HG03135 (cell line): Measurements from ENCODE around the gene REM1.
"Not testable (repeated sequence)": the region's sequence is repeated elsewhere in the genome, so short reads cannot be mapped to it uniquely, and the experiment has no call there.

ENCODE experiments used
- ATAC-seq: cut with Tn5 transposase; IDR thresholded peaks from one replicate; pipeline ENCODE4 v1.9.1; 2021; ENCODE audit warnings: mild to moderate bottlenecking, moderate library complexity; ENCODE audit not compliant: unreplicated experiment

REM1 gene

GRCh38 chr20:31484001-31484400, 8.9 kb downstream of the REM1 start:
- no peak for ATAC-seq

GRCh38 chr20:31485450-31486339, 10.6 kb downstream of the REM1 start:
- no peak for ATAC-seq

DNA sequence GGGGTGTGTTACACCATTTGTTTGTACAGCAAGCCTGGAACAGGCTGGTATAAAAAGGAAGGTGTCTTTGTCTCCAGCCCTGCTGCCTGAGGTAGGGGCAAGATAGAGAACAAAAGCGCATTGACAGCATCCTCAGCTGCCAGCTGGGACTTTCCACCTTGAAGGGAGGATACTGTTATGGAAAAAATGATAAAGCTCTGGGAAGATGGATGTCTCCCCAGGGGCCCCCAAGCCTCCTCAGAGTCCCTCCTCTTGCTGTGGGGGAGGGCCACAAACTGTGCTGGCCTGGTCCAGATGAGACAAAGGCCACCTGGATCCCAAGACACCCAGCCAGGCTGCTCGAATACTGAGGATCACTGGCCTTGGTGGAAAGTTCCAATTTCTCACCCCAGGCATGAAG, 13.0 kb downstream of the REM1 start:
- no peak for ATAC-seq

GRCh38 chr20:31489152-31489551, 14.1 kb downstream of the REM1 start:
- no peak for ATAC-seq

- no peak for ATAC-seq
These were observed 15.7 kb downstream of the REM1 start for GRCh38 chr20:31490752-31491151.

DNA sequence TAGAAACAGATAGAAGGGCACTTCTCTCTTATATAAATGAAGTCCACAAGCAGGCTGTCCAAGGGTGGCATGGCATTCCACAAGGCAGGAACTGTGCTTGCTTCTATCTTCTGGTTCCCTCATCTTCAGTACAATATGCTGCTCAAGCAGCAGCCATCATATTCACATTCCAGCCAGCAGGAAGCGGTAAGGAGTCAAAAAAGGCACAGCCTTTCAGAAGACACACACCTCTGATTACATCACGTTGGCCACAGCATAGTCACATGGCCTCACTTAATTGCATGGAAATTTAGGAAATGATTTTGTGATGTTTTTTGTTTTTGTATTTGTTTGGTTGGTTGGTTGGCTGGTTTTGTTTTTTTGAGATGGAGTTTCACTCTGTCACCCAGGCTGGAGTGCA, 19.0 kb downstream of the REM1 start:
- ATAC-seq, result no peak

DNA sequence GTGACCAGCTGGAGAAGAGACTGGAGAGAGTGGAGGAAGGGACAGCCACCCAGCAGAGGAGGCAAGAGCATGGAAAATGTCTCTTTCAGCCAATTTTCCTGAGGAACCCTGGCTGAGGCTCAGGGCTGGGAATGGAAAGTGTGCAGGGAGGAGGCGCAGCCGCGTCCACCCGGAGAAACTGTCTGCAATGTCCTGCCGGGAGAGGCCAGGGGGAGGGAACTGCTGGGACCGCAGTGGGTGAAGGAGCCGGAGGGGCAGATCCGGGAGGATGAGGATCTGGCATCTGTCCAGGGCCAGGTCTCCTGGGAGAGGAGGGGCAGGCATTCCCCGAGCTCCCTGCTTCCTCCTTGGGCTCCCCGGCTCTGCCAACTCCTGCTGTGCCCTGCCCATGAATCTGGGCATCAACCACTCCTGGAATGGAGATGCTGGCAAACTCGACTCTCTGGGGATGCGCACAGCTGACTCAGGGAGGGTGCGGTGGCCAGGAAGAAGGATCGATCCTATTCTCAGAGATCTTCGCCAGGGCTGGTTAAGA, 21.7 kb downstream of the REM1 start:
- ATAC-seq, result no peak

GRCh38 chr20:31497838-31498540, 22.9 kb downstream of the REM1 start:
- ATAC-seq, result no peak

DNA sequence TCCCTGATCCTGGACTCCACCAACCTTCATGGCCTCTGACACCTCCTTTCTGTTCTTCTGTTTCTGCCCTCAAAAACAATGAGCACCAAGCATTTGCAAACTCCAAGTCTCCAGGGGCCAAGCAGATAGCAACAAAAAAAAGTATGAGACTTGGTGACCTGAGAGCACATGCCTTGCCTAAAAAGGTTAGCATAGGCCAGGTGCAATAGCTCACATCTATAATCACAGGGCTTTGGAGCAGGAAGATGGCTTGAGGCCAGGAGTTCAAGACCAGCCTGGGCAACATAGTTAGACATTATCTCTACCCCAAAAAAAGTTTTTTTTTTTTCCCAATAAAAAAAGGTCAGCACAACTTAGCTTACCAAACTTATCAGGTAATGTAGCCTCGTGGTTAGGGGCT, 25.4 kb downstream of the REM1 start:
- ATAC-seq, result no peak

GRCh38 chr20:31502884-31503673, 28.0 kb downstream of the REM1 start:
- ATAC-seq, result peak; percentile 88

DNA sequence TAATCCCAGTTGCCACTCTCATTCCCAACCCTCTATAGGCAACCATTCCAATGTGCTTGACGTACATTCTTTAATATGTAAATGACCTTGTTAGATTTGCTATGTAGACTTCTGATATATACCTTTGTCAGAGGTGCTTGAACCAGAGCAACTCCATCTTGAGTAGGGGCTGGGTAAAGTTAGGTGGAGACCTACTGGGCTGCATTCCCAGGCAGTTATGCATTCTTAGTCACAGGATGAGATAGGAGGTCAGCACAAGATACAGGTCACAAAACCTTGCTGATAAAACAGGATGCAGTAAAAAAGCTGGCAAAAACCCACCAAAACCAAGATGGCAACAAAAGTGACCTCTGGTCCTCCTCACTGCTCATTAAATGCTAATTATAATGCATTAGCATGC, 30.8 kb downstream of the REM1 start:
- ATAC-seq, result no peak

DNA sequence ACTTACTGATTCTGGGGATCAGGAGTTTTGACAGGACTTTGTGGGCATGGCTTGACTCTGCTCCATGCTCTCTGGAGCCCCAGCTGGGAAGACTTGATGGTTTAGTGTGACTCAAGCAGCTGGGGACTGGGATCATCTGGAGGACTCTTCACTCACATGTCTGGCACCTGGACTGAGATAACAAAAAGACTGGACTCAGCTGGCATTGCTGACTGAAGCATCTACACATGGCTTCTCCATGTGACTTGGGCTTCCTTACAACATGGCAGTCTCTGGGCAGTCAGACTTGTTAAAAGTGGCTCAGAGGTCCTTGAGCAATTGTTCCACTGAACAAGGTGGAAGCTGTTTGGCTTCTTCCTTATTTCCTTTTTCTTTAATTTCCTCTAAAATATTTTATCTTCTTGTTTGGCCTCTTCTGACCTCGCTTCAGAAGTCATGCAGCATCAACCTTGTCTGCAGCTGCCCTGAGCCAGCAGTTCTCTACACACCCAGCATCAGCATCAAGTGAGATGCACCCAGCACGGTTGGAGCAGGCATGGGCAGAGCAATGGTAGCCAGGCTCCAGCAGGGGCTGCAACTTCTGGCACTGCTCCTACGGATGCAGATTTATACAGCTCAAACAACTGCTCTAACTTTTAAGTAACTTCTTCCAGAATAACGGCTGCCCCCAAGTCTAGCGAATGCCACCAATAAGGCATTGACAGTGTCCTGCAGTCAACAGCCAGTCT, 33.6 kb downstream of the REM1 start:
- ATAC-seq, result no peak

DNA sequence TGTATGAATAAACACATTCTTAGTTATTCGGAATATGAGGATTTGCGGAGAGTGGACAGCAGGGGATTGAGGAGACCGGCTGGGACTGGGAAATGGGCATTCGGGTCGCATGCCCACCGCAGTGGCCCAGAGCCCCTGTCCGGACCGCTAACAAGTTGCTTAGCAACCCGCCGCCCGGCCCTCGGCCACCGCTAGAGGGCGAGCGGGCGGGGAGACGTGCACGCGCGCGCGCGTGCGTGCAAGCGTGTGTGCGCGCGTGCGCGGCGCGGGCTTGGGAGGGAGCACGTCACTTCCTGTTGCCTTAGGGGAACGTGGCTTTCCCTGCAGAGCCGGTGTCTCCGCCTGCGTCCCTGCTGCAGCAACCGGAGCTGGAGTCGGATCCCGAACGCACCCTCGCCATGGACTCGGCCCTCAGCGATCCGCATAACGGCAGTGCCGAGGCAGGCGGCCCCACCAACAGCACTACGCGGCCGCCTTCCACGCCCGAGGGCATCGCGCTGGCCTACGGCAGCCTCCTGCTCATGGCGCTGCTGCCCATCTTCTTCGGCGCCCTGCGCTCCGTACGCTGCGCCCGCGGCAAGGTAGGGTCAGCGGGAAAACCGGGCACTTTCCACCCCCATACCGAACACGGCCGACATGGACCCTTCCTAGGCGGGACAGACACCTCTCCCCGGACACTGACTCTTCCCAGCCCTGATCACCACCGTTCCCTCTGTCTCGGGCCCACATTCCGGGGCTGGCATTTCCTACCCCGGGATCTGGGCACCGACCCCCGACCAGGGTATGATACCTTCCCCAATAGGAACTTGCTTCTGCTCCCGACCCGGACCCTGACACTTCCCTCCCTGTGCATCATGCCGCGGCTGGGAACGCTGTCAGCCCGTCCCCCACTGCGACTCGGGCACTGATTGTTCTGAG, 39.3 kb downstream of the REM1 start, which contains the start of gene HM13:
HM13 (plus strand) TSS at position 289 of the 918 bp plus-strand sequence; CDS start at position 399, 110 bp downstream.
- ATAC-seq, result peak; percentile 85

DNA sequence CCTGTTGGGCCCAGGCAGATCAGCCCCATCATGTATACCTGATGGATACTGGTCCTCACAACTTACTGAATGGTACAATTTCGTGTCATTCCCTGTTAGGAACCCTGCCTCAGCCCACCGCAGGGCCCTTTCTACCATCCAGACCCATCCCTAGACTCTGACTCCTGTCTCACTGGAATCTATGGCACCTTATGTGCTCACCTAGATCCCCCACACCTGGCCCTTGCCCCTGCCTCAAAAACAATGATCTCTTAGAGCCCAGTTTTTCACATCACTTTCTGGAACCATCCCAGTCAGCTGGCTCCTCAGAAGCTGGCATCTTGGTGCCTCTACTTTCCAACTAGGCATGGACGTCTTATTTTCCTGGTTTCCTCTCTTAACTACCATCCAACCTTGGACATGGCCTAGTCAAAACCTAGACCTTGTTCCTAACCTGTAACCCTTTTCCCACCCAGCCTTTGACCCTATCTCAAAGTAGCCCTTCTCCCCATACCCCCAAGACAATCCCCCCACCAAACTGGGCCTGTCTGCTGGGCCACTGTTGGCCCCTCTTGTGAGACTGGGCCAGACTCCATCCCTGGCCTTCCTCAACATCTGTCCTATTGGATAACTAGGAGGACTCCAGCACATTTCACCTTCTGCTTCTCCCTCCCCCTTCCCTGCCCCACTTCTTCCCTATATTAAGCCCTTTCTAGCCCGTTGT, 40.1 kb downstream of the REM1 start:
- ATAC-seq, result no peak

- ATAC-seq, result no peak
These were observed 40.7 kb downstream of the REM1 start for GRCh38 chr20:31515775-31516107.

DNA sequence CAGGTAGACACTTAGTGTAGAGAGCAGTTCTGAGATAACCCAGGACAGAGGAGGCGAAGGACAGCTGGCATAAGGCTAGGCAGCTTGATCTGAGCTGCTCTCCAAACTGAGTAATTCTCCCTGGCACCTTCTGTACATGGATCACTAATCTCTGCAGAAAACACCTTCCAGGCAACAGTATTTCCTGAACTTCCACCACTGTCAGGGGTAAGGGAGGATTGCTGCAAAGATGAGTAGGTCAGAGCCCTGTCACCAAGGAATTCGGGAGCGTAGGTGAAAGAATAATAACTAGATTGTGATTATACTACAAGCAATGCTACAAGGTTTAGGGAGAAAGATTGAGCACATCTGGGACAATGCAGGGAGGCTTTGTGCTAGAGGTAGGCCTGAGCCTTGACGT, 41.1 kb downstream of the REM1 start:
- no peak for ATAC-seq

- no peak for ATAC-seq
These were observed 41.6 kb downstream of the REM1 start for GRCh38 chr20:31516651-31517050.

DNA sequence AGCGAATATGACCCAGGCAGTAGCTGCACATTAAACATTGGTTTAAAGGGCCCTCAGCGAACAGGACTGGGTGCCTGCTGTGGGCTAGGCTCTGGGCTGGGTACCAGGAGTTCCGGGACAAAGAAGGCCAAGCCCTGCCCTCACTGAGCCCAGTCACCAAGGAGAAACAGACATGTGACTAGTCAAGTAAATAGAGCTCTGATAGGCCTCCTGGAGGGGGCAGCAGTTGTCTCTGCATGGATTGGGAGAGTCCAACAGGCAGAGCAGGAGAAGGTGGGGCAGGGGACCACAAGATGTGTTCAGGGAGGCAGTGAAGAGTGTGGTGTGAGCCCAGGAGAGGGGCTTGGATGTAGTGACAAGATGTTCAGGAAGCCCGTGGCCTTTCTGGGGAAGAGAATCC, 42.3 kb downstream of the REM1 start:
- ATAC-seq, result no peak

DNA sequence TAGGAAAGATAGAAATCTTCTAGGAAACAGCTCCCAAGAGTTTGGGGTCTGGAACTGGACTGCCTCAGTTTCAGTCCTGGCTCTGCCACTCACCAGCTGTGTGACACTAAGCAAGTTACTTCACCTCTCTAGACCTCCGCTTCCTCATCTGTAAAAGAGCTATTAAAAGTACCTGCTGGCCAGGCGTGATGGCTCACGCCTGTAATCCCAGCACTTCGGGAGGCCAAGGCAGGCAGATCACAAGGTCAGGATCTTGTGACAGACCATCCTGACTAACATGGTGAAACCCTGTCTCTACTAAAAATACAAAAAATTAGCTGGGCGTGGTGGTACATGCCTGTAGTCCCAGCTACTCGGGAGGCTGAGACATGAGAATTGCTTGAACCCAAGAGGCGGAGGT, 46.2 kb downstream of the REM1 start:
- not testable (repeated sequence) for ATAC-seq
